Kidney (tissue), 14 donors: ENCODE measurements around the gene UTY. TPM values are rescaled to one million over a fixed set of nuclear protein-coding genes. Genes with fewer than 3 reads are reported as not detected.

Experiments used
- DNase-seq, 5 donors: peaks; one replicate each; pipeline ENCODE4 v3.0.0-alpha.2; 2013 to 2020
- FAIRE-seq: peaks from 2 replicates; lab custom pipeline; 2012; peaks lifted over from hg19 to GRCh38; lab: Jason Lieb, UNC
- H3K27ac ChIP-seq, 2 donors: one replicate each; pipeline ENCODE4 v1.7.0; 2013; ENCODE audit warnings: low read depth in 2 of 2, low read length in 2 of 2, inconsistent platforms in 1 of 2
- H3K27me3 ChIP-seq: one replicate; pipeline ENCODE4 v1.7.1; 2013; ENCODE audit warnings: low read length, inconsistent platforms; ENCODE audit not compliant: control insufficient read depth, insufficient read depth
- H3K36me3 ChIP-seq, 3 donors: one replicate each; pipeline versions ENCODE4 v1.7.0 to v1.7.1; 2013; ENCODE audit warnings: low read length in 3 of 3, control low read depth in 1 of 3, inconsistent platforms in 1 of 3; ENCODE audit not compliant: insufficient read depth in 3 of 3, control insufficient read depth in 2 of 3
- H3K4me1 ChIP-seq, 3 donors: one replicate each; pipeline versions ENCODE4 v1.7.0 to v1.7.1; 2013; ENCODE audit warnings: low read length in 3 of 3, inconsistent platforms in 1 of 3, low read depth in 1 of 3; ENCODE audit not compliant: control insufficient read depth in 2 of 3, insufficient read depth in 2 of 3
- H3K4me3 ChIP-seq, 3 donors: one replicate each; pipeline versions ENCODE4 v1.7.0 to v1.8.1; 2013; ENCODE audit warnings: low read length in 3 of 3, control low read depth in 1 of 3, inconsistent platforms in 1 of 3
- H3K9ac ChIP-seq, 3 donors: one replicate each; pipeline versions ENCODE4 v1.7.0 to v1.7.1; 2013; ENCODE audit warnings: low read length in 3 of 3, control low read depth in 1 of 3, inconsistent platforms in 1 of 3
- H3K9me3 ChIP-seq, 3 donors: one replicate each; pipeline versions ENCODE4 v1.7.0 to v1.7.1; 2013; ENCODE audit warnings: low read length in 3 of 3, control low read depth in 1 of 3, inconsistent platforms in 1 of 3; ENCODE audit not compliant: control insufficient read depth in 2 of 3, insufficient read depth in 1 of 3
- intact Hi-C: fragments of 100-400 bp; cut with DNase I; formaldehyde crosslinking; loops from one replicate; pipeline ENCODE4 v1.11.1; 2022
- polyA plus RNA-seq: library from polyadenylated mRNA; stranded (reverse); fragments of 350-450 nt; fragmentation: Illumina TruSeq; extraction: RNeasy Lipid Tissue Mini Kit (QIAGEN cat#74804); gene quantifications from one replicate; pipeline ENCODE4 v1.2.3, GENCODE V29; 2014; ENCODE audit warnings: low read depth, low replicate concordance; ENCODE audit not compliant: insufficient read depth
- total RNA-seq: library from RNA; stranded (reverse); fragmentation: NEBNext Ultra II Directional; extraction: Animal tissue kit (Norgen Biotek cat#: 25700); gene quantifications from one replicate; pipeline ENCODE4 v1.2.1, GENCODE V29; 2021
- TF ChIP-seq, protein P1 (sequence below): IDR thresholded peaks from 3 replicates; pipeline ENCODE4 v1.5.1; 2012; ENCODE audit warnings: mild to moderate bottlenecking, moderate library complexity, borderline replicate concordance; ENCODE audit not compliant: insufficient read depth; ENCODE audit errors: extremely low read depth
- donor health status: control.
- donor health status: control.
- donor health status: control.
- donor health status: control.
- donor health status: control.
- donor health status: DM: yes; HTN: yes; CAD: no.
- donor health status: Normal renal cell carcinoma (clear cell type).

UTY gene
- total and polyA plus RNA-seq, 2 donors from 2014 or later, result 3.4 TPM; not detected in 1

DNA sequence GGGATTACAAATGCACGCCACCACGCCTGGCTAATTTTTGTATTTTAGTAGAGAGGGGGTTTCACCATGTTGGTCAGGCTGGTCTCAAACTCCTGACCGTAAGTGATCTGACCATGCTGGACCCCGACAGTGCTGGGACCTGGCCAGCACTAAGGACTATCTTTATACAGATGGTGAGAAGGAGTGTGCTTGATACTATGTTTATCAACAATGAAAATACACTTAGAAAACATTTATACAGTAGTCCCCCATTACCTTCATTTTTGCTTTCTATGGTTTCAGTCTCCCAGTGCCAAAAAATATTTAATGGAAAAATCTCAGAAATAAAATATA lies 111.4 kb downstream of the UTY start:
- TF ChIP-seq, protein P1, sequence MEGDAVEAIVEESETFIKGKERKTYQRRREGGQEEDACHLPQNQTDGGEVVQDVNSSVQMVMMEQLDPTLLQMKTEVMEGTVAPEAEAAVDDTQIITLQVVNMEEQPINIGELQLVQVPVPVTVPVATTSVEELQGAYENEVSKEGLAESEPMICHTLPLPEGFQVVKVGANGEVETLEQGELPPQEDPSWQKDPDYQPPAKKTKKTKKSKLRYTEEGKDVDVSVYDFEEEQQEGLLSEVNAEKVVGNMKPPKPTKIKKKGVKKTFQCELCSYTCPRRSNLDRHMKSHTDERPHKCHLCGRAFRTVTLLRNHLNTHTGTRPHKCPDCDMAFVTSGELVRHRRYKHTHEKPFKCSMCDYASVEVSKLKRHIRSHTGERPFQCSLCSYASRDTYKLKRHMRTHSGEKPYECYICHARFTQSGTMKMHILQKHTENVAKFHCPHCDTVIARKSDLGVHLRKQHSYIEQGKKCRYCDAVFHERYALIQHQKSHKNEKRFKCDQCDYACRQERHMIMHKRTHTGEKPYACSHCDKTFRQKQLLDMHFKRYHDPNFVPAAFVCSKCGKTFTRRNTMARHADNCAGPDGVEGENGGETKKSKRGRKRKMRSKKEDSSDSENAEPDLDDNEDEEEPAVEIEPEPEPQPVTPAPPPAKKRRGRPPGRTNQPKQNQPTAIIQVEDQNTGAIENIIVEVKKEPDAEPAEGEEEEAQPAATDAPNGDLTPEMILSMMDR, result no peak
- Histone ChIP-seq H3K27ac (no peak overlapping the region), H3K9me3 (no peaks in the 10 kb centered on the region), H3K9ac (no peak overlapping the region), H3K4me1 (no peaks in the 10 kb centered on the region), H3K36me3 (no peaks in the 10 kb centered on the region), H3K27me3 (no peaks in the 10 kb centered on the region), H3K4me3 (no peak overlapping the region)
- FAIRE-seq (no peak), DNase-seq (no peak)
- intact Hi-C loops, result no loop called here

DNA sequence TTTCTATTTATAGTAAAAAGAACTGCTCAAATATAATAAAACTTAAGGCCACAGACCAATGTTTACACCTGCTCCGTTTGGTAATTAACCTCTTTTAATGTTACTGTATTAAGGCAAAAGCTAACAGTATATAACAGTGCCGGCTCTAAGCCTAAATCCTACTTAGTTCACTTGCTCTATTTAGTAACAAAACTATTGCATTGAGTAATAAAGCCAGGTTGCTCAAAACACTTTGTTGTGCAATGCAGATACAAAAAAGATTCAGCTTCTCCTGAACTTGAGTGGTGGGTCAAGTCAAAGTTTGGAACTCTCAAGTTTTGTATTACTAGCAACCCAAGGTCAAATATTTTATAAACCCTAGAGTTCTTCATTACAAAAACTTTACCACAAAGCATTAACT lies 116.2 kb downstream of the UTY start:
- DNase-seq, result no peak
- Histone ChIP-seq H3K27ac (no peak overlapping the region), H3K27me3 (no peaks in the 10 kb centered on the region), H3K4me3 (no peak overlapping the region), H3K9ac (no peak overlapping the region), H3K9me3 (no peaks in the 10 kb centered on the region), H3K4me1 (no peaks in the 10 kb centered on the region), H3K36me3 (no peaks in the 10 kb centered on the region)
- TF ChIP-seq, protein P1, result no peak
- intact Hi-C loops, result no loop called here
- FAIRE-seq, result no peak

DNA sequence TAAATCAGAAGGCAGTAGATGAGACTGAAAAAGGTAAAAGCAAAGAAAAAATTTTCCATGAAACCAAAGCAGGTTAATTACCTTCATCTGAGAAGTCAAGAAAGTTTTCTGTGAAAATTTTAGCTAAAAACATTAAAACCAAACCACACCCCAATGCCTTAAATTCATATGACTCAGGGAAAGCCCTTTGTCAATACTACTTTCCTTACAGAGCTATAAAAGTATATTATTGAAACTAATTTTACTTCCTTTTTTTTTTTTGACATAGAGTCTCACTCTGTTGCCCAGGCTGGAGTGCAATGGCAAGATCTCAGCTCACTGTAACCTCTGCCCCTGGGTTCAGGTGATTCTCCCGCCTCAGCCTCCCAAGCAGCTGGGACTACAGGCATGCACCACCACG lies 117.2 kb downstream of the UTY start:
- H3K9ac ChIP-seq, result no peak overlapping the region
- no peaks in the 10 kb centered on the region for H3K4me1 ChIP-seq
- H3K4me3 ChIP-seq, result no peak overlapping the region
- H3K27ac ChIP-seq, result no peak overlapping the region
- intact Hi-C loops, result no loop called here
- peaks cover 0 to 2% (median 0%) of the 10 kb centered on the region in 3 donors for H3K36me3 ChIP-seq
- no peaks in the 10 kb centered on the region for H3K27me3 ChIP-seq
- DNase-seq (no peak), FAIRE-seq (no peak)
- TF ChIP-seq, protein P1, result no peak
- no peaks in the 10 kb centered on the region for H3K9me3 ChIP-seq
